GM12874 (cell line): ENCODE data around the gene NR3C2.

ENCODE experiments used
- CTCF ChIP-seq: IDR thresholded peaks from 2 replicates; pipeline ENCODE4 v1.5.1; 2011; ENCODE audit warnings: low read depth, mild to moderate bottlenecking, control low read depth, low read length, moderate library complexity; ENCODE audit not compliant: insufficient read depth

Gene NR3C2

GRCh38 chr4:148273501-148273986 is 168.7 kb downstream of the NR3C2 start:
- TF ChIP-seq CTCF, result no peak

DNA sequence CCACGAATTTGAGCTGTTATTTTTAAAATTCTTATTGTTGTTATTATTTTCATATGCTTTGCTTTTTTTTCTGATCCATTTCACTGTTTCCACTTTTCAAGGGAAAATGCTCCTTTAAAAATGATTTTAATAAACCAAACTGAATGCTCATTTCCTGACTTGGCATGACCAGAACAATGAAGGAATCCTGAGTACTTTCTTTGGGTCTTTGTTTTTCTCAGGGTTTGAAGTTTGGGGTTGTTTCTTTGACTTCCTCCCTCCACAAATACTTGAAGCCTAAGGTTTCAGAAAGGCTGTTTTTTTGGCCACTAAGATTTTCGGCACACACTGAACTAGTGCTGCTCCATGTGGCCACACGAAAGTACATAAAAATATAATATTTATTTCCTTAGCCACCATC is 171.0 kb downstream of the NR3C2 start:
- TF ChIP-seq CTCF, result no peak

GRCh38 chr4:148270630-148271029 is 171.6 kb downstream of the NR3C2 start:
- TF ChIP-seq CTCF, result no peak

DNA sequence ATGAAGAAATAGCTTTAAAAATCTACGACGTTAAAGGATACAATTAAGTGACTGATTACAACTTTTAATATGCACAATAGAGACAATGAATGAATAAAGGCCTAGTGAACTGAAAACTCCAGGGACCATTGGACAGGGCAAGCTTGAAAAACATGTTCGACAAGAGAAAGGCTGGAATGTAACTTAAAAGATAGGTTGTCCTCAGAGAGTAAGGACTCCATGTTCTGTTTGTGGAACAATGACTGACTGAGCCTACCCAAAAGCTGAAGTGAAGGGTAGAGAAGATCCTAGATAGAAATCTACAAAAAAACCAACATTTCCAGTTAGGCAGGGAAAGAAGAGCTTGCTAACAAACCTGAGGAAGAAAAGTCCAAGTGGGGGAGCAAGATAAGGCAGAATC is 173.4 kb downstream of the NR3C2 start:
- no peak for TF ChIP-seq CTCF

GRCh38 chr4:148266921-148267320 is 175.3 kb downstream of the NR3C2 start:
- no peak for TF ChIP-seq CTCF

DNA sequence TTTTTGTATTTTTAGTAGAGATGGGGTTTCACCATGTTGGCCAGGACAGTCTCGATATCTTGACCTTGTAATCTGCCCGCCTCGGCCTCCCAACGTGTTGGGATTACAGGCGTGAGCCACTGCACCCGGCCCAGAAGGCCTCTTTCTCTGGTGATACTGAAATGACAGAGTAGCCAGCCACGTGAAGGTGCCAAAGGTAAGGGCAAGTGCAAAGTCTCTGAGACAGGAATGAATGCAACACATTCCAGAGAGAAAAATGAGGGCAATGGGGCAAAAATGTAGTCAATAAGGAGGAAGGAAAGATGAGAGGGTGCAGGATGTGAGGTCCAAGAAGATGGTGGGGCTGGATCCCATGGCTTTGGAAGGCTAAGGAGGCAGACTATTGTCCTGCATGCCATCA is 176.0 kb downstream of the NR3C2 start:
- TF ChIP-seq CTCF, result no peak

DNA sequence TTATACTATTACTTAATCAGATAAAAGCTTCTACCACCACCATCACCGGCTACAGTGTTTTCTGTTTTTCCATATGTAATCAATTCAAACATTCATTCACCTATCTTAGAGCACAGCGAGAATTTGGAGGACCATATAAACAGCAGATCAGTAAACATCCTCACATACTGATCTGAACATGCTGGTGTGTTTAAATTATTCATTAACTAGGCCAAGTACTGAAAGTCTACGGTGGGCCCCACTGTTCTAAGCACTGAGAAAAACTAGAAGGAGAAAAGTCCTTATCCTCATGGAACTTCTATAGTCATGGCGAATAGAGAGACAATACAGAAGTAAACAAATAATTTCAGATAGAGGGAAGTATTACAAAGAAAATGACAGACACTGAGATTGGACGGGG is 176.6 kb downstream of the NR3C2 start:
- TF ChIP-seq CTCF, result no peak

- no peak for TF ChIP-seq CTCF
Observed at GRCh38 chr4:148263802-148264201, 178.4 kb downstream of the NR3C2 start.
